GOT3 (cell line): ENCODE results near the gene ABCB4.

Source experiments
- DNase-seq: peaks from one replicate; lab custom pipeline; 2025; ENCODE audit warnings: mixed read lengths; lab: John Stamatoyannopoulos, UW

The ABCB4 gene

GRCh38 chr7:87475359-87476178 is at the start of gene ABCB4:
Gene ABCB4, minus strand, starts transcription at chr7:87475680. Its CDS starts 215 bp downstream, at chr7:87475465.
- no peak for DNase-seq

DNA sequence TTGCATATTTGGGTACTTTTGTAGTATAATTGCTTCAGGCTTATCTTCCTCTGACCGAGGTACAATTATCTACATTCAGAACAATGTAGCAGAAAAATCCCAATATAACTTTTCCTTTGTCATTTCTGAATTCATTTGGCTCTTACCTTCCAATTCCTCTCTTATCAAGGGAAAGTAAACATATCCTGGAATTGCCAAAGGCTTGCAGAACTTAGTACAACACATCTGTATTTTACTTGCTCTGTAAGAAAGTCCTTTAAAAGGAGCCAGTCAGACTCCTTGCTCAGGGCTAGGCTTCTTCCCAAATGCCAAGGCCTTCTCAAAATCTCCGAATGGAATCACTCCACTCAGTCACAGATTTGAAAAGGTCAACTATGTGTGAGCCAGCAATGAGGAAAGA is 43.3 kb upstream of the ABCB4 start:
- DNase-seq, result no peak

GRCh38 chr7:87517891-87518290 is 42.4 kb upstream of the ABCB4 start:
- no peak for DNase-seq

GRCh38 chr7:87517136-87517815 is 41.8 kb upstream of the ABCB4 start:
- no peak for DNase-seq

DNA sequence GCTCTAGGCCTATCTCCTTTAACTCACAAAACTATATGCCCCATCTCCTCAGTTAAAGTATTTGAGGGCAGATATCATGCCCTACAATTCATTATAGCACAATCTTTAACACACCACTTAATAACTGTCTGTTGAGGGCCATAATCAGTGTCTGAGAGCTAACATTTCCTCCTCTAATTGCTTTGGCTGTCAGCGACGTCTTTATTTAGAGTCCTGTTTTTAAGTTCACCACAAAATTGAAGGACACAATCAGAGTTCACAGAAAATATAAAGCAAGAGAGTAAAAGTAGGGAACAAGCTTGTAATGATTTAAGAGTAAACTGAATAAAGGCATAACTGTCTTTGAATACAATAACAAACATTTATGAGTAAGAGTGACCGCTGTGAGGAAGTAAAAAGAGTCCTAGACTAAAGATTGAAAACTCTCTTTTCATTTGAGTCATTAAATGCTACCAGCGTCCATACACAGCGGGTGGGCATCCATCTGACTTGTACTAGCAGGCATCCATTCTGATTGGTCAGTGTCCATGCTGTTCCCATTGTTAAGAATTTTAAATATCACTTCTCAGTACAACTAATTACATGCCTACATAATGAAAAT is 38.4 kb upstream of the ABCB4 start:
- DNase-seq, result no peak

DNA sequence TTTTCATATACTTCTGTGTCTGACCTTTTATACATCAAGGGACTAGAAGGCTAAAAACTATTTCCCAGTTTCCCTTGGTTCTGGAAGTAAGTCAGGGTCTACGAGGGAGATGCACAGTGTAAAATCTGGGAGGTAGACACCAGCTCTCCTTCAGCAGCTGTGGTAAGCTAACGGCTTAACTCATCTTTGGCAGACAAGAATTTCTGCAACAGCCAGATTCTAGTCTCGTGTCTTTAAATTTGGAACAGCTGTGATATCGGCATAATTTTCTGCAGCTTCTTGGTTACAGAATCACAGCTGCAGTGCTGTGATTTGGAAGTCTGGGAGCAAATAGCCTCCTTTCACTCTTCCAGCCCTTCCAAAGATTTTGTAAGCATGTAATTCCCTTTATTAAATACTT is 37.4 kb upstream of the ABCB4 start:
- no peak for DNase-seq

- no peak for DNase-seq
Observed at GRCh38 chr7:87511510-87511909, 36.0 kb upstream of the ABCB4 start.

- no peak for DNase-seq
Observed at GRCh38 chr7:87510411-87510875, 35.0 kb upstream of the ABCB4 start.

DNA sequence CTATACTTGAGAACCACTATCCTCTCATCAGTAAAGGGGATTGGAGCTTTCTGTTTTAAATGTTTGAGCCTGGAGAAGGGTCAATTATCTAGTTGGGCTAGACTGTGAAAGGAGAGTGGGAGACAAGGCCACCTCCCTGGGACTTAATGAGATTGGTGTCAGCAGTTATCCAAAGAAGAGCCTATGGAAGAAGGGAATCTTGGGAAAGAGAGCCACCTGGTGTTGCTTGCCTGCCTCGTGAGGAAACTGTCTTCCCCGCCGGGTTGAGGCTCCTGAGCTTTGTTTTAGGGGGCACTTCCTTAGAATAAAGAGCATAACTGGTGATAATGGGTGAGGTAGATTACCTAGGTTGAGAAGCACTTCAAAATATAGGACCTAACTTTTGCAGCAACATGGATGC is 32.0 kb upstream of the ABCB4 start:
- DNase-seq, result no peak

DNA sequence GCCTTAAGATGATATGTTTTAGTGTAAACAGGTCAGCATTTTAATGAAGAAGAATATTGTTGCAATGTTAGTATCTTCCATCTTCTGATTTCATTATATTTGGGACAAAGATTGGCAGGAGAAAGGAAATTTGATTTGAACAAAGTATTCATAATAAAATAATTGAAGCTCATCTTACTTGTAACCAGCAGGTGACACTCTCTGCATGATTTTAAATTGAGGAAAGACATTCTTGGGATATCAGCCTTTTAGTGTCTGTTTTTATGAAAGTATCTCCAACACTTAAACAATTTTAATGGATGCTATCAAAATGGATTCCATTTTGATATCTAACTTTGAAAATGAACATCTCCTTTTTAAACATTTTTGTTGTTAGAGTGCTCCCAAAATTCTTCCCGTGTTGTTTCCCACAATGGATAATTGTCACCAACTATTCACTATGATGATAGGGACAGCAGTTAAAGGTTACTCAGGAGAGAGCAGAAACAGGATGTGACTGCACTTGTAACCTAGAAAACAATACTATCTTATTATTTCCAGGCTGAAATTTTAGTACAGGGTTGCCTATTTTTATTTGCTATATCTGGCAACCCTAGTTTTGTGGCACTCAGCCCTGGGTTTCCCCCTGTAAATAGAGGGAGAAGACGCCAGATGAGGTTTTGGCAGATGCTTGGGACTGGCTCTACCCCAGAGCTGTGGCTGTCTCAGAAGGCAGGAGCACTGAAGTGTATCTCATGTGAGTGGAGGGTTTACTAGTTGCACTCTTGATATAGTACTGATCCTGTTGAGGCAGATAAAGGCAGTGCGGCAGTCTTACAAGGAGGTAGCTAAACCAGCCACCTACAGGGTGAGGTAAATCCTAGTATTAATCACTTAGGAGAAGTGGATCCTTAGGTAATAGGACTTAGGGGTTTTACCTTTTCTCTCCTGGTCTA is 31.0 kb upstream of the ABCB4 start:
- DNase-seq, result no peak

- DNase-seq, result no peak
Observed at GRCh38 chr7:87505557-87506245, 30.2 kb upstream of the ABCB4 start.

- DNase-seq, result no peak
Observed at GRCh38 chr7:87505122-87505521, 29.6 kb upstream of the ABCB4 start.

DNA sequence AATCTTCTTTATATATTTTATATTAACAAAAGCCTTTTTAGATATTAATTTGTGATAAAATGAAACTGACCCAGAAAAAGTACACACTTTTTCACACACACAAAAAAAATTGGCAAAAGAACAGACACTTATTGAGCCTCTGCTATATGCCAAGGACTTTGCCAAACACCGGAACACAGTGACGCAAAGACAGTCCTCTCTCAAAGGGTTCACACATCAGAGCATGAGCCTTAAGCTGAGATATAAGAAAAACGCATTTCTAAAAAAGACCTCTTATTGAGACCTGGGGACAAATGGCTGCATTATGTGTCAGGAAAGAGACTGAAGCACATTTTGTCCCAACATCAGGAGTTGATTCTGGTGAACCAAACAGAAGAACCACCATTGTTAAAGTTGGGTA is 24.0 kb upstream of the ABCB4 start:
- no peak for DNase-seq

DNA sequence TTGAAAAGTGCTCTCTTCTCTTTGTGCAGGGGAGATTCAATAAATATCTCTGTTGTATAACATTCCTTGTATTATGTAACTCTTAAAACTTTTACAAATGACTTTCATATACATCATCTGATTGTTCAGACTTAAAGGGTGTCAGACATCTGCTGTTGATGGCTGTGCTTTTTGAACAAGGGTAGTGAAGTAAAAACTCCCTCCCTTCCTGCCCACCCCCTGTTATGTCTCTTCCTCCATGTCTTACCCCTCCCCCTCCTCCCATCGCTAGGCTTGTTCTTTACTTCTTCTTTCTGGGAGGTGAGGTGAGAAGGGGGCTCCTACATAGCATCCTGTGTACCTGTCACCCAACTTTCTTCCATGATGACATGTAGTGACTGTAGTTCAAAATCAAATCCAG is 23.4 kb upstream of the ABCB4 start:
- no peak for DNase-seq

GRCh38 chr7:87497482-87497881 is 22.0 kb upstream of the ABCB4 start:
- no peak for DNase-seq

DNA sequence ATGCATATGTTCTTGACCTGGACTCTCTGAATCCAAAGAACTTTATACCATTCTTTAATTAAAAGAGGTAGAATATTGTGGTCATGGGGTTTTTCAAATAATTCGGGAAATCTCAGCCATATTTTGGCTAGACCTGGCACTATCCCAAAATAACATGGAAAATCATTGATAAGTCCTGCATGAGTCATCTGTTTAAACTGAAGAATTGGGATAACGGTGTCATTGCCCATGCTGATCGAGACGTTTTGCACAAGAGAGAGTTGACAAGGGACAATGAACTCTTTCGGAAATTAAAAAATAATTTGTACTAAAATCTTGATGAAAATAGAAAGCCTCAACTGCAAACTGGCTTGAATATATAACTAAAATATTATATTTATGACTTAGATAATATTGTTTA is 19.9 kb upstream of the ABCB4 start:
- DNase-seq, result no peak

DNA sequence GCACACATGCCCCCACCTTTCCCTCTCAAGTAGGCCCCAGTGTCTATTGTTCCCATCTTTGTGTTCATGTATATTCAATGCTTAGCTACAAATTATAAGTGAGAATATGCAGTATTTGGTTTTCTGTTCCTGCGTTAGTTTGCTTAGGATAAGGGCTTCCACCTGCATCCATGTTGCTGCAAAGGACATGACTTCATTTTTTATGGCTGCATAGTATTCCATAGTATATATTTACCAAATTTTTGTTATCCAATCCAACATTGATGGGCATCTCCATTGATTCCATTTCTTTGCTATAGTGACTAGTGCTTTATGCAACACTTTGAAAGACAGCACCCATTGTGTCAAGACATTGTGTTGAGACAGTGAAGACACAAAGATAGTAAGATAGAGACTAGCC is 19.0 kb upstream of the ABCB4 start:
- no peak for DNase-seq

- DNase-seq, result no peak
Observed at GRCh38 chr7:87483131-87483530, 7.7 kb upstream of the ABCB4 start.

DNA sequence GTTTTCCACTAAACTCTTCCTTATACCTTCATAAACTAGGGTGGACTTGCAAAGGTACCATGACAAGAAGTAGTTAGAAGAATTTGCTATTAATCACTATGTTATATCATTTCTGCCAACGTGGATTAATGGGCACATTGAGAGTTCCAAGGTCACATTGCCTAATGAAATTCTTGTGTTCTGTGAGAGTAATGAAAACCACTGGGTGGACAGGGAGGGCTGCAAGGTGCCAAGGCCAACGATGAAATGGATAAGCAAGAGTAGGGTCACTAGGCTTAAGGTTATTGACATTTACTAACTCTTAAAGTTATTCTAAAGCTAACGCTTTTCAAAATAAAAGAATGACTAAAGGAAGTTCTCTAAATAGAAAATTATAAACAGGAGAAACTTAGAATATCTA is 6.6 kb upstream of the ABCB4 start:
- no peak for DNase-seq

DNA sequence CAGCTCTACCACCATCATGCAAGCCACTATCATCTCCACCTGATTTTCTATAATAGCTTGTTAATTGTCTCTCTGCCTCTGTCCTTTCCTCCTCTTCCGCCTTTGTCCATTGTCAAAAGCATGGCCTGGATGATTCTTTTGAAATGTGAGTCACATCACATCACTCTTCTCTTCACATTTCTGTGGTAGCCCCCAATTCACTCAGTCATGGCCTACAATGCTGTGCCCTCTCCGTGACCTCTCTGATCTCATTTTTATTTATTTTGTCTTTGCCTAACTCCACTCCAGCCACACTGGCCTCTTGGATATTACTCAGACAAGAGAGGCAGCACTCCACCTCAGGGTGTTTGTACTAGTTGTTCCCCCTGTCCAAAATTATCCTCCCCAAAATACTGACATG is 4.9 kb upstream of the ABCB4 start:
- no peak for DNase-seq

DNA sequence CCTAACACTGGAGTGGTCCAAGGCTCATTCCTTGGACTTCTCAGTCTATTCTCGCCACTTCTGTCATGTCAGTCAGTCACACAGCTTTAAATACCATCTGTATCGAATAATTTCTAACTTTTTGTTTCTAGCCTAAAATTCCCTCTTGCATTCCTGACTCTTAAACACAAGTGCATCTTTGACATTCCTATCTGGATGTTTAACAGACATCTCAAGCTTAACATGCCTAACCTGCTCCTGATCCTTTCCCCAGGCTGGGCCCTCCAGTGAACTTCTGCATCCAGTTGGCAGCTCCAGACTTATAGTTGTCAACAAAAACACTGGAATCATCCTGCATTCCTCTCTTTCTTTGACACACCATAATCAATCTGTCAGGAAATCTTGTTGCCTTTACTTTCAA is 4.5 kb upstream of the ABCB4 start:
- no peak for DNase-seq
